GM12801 (cell line): ENCODE measurements around the gene ZDHHC17.

Source experiments
- CTCF ChIP-seq: IDR thresholded peaks from one replicate; pipeline ENCODE4 v1.5.1; 2011; ENCODE audit warnings: control low read depth; ENCODE audit not compliant: insufficient read length; ENCODE audit errors: extremely low read depth

ZDHHC17 gene

GRCh38 chr12:76763746-76764675 is at the start of gene ZDHHC17:
Gene ZDHHC17, plus strand, starts transcription at chr12:76764115. Its CDS starts 122 bp downstream, at chr12:76764237.
- no peak for TF ChIP-seq CTCF

GRCh38 chr12:76714415-76714814 is 49.5 kb upstream of the ZDHHC17 start:
- TF ChIP-seq CTCF = no peak

- no peak for TF ChIP-seq CTCF
Measured at GRCh38 chr12:76714861-76715260, 49.1 kb upstream of the ZDHHC17 start.

- no peak for TF ChIP-seq CTCF
Measured at GRCh38 chr12:76715332-76715731, 48.6 kb upstream of the ZDHHC17 start.

- TF ChIP-seq CTCF = no peak
Measured at GRCh38 chr12:76717314-76717713, 46.6 kb upstream of the ZDHHC17 start.

GRCh38 chr12:76719171-76720041 is 44.5 kb upstream of the ZDHHC17 start:
- no peak for TF ChIP-seq CTCF

GRCh38 chr12:76720068-76720467 is 43.8 kb upstream of the ZDHHC17 start:
- TF ChIP-seq CTCF = no peak
